ENCODE data around the gene USP2.

USP2 gene

GRCh38 chr11:119381181-119381988 is at the start of gene USP2:
TSS of gene USP2 (minus strand) at chr11:119381690. CDS start at chr11:119373480, 8,210 bp downstream.
- in situ Hi-C loops (cut with MboI; ENCODE audit: low sequenced_read_pairs) = no loop called here

DNA sequence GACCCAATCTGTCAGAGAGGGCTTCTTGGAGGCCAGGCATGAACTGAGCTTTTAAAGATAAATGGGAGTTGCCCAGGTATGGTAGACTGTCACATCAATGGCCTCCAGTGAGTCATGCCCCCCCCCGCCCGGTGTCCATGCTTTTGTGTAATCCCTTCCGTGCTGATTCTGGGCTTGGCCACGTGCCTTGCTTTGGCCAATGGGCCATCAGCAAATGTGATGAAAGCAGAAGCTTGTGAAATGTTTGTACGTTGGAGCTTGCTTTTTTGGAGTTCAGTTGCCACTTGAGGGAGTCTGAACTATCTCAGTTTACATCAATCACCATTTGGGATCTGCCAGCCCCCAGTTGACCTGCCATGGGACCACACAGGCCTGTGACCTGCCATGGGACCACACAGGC is 45.8 kb upstream of the USP2 start:
- in situ Hi-C loops (cut with MboI; ENCODE audit: low sequenced_read_pairs) = no loop called here

DNA sequence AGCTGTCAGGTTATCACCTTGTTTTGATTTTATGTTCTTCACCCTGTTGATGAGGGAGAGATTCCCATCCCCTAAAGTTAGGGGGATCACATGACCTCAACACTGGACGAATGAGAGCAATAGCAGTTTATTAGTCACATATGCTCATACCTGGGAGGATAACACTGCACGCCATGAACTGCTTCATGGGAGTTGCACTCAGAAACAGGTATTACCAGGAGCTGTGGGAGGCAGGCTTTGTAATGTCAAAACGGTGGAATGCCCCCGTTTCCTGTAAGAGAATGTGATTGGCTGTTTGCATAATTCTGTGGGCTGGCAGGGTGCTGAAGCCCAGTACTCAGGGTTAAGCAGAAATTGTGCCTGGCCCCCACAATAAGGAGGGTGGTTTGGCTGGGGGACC is 44.7 kb upstream of the USP2 start:
- in situ Hi-C loops (cut with MboI; ENCODE audit: low sequenced_read_pairs) = no loop called here

GRCh38 chr11:119424775-119425174 is 43.3 kb upstream of the USP2 start:
- in situ Hi-C loops (cut with MboI; ENCODE audit: low sequenced_read_pairs) = no loop called here

DNA sequence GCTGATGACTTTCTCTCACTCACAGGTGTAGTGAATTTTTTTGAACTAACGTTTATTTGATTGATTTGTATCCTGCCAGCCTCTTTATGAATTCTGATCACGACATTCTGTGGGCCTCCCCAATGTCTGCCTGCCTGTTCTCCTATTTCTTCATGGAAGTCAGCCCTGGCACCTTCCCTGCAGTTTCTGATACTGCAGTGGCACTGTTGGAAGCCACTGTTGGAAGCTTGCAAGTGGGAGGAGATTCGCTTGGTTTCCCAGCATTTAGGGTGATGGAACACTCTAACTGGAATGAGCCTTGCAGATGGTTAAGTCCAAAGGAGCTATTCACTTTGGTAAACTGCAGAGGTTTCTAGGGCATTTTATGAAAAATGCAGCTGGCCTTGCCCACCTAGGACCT is 42.8 kb upstream of the USP2 start:
- in situ Hi-C loops (cut with MboI; ENCODE audit: low sequenced_read_pairs) = no loop called here

DNA sequence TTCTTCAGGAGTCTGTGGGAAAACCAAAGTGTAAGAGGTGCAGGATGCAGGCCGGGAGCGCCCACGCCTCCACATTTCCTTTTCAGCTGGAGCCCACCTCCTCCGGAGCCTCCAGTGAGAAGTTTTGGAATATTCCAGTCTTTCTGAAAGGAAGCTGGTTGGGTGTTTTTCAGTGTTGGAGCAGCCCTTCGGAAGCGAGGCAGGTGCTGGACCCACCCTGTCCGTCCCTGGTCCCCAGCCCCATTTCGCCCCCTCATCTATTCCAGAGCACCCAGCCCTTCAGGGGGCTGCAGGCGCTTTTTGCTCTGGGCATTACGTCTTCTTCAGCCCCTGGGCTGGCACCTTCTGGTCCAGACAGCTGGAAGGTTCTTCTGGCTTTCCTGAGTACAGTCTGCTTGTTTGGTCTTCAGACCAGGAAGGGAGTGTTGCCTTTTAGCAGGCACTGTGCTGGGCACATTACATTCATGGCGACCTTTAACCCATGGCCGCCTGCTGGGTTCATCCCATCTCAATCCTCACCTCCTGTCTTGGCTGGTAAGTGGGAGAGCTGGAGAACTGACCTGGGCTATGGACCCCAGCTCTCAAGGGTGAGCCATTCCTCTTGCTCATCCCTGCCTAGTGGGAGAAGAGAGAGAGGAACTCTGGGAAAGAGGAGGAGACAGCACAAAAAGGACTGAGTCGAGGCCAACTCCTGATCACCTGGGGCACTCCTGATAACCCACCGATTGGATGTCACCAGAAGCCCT is 42.2 kb upstream of the USP2 start:
- in situ Hi-C loops (cut with MboI; ENCODE audit: low sequenced_read_pairs) = no loop called here

- in situ Hi-C loops (cut with MboI; ENCODE audit: low sequenced_read_pairs) = no loop called here
These were observed 41.5 kb upstream of the USP2 start, which contains the start of gene THY1 for GRCh38 chr11:119422809-119423508. TSS of gene THY1 (minus strand) at chr11:119423172. CDS start at chr11:119420905, 2,267 bp downstream.

- in situ Hi-C loops (cut with MboI; ENCODE audit: low sequenced_read_pairs) = no loop called here
These were observed 40.7 kb upstream of the USP2 start for GRCh38 chr11:119421941-119422808.

DNA sequence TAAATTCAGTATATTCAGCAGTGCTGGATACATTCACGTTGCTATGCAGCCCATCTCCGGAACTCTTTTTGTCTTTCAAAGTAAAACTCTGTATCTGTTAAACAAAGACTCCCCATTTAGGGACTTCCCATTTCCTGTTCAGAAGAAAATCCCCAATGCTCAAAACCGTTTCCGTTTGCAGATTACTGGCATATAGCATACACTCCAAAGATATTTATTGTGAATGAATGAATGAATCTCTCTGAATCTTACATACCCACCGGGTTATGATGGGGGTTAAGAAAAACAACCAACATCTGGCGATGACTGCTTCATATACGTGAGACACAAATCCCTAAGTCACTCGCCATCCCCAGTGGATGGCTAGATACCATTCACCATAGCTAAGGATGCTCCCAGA is 39.9 kb upstream of the USP2 start:
- in situ Hi-C loops (cut with MboI; ENCODE audit: low sequenced_read_pairs) = no loop called here

GRCh38 chr11:119420631-119421030 is 39.1 kb upstream of the USP2 start:
- in situ Hi-C loops (cut with MboI; ENCODE audit: low sequenced_read_pairs) = no loop called here

DNA sequence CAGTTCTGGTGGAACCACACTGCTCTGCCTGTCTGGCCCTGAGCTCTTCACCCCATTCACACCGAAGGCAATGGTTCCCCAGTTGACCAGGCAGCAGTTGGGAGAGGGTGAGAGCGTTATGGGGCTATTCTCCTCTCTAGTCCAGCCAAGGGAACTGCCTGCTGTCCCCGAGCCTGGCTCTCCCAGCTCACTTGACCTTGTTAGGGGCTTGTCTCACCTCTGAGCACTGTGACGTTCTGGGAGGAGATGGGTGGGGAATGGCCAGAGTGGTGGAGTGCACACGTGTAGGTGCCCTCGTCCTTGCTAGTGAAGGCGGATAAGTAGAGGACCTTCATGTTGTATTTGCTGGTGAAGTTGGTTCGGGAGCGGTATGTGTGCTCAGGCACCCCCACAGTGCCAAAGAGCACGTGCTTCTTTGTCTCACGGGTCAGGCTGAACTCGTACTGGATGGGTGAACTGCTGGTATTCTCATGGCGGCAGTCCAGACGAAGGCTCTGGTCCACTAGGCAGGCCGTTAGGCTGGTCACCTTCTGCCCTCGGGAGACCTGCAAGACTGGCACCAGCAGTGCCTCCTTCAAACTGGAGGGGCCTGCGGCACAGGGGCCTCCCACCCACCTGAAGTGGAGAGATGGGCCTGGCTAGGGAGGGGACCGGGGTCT is 38.5 kb upstream of the USP2 start:
- in situ Hi-C loops (cut with MboI; ENCODE audit: low sequenced_read_pairs) = no loop called here

GRCh38 chr11:119419246-119419645 is 37.8 kb upstream of the USP2 start:
- in situ Hi-C loops (cut with MboI; ENCODE audit: low sequenced_read_pairs) = no loop called here

GRCh38 chr11:119418759-119419158 is 37.3 kb upstream of the USP2 start:
- in situ Hi-C loops (cut with MboI; ENCODE audit: low sequenced_read_pairs) = no loop called here

- in situ Hi-C loops (cut with MboI; ENCODE audit: low sequenced_read_pairs) = no loop called here
These were observed 36.4 kb upstream of the USP2 start for GRCh38 chr11:119417726-119418540.

DNA sequence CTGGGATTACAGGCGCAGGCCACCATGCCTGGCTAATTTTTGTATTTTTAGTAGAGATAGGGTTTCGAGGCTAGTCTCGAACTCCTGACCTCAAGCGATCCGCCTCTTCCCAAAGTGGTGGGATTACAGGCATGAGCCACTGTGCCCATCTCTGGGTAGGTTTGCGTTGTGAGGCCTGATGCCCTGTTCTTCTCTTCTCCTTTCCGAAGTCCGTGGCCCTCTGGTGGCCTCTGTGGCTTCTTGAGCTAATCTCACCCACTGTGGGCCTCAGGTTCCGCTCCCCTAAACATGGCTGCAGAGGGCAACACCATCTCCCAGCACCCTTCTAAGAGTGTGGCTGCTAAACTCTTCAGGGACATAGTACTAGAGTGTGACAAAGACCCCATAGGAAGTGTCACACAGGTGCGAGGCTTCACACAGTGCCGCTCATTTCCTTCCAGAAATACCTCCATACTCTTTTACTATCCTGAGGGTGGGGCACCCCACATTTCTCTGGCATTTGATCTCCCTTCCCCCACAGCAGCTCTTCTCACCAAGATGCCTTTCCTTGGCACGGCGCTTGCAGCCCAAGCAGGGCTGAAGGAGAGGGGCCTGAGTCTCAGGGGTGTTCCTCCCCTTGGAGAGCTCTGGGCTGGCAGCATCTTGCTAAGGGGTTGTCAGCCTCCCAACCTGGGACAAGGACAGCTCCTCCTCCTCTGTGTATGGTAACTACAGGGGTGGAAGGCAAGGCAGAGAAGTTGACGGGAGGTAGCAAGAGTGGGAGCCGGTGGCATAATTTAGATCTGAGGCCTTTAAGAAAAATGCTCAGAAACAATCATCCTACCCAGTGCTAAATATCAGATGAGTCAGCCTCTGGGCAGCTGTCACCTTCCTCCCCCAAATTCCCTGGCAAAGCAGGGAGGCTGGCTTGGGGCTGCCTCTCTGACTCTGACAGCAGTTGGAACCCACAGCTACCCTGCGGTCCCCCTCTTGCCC is 35.4 kb upstream of the USP2 start:
- in situ Hi-C loops (cut with MboI; ENCODE audit: low sequenced_read_pairs) = no loop called here

DNA sequence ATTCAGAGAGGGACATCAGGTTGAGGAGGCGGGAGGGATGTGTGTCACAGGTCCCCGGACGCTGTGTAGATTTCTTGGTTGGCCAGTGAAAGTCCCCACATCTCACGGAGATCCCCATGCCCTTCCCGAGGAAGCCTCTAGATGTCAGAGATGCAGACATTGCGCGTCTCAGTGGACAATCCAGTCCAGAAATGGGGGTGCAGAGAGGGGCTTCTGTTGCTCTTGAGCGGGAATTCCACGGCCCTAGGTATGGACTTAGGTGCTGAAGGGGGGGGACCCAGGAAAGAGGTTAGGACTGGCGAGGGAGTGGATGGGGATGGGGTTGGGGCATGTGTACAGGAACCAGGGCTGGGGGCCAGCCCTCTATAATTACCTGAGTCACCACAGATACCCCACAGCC is 34.5 kb upstream of the USP2 start:
- in situ Hi-C loops (cut with MboI; ENCODE audit: low sequenced_read_pairs) = no loop called here

GRCh38 chr11:119415517-119415916 is 34.0 kb upstream of the USP2 start:
- in situ Hi-C loops (cut with MboI; ENCODE audit: low sequenced_read_pairs) = no loop called here

DNA sequence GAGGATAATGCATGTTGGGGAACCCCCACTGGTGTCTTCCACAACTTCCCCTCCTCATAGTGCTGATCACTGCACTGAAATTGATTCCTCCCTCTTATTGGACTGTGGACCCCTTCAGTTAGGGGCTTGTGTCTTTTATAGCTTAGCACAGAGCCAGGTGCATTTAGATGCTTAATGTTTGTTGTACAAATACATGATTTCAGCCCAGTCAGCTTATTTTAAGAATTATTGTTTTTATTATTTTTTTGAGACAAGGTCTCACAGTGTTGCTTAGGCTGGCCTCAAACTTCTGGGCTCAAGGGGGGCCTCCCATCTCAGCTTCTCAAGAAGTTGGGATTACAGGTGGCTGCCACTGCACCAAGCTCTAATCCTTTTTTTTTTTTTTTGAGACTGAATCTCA is 33.2 kb upstream of the USP2 start:
- in situ Hi-C loops (cut with MboI; ENCODE audit: low sequenced_read_pairs) = no loop called here

Data from HL-60/S4 treated with retinoic acid at 250 ng/mL for 4 days and 3 days (cell line).